ENCODE results near the gene TCTN1. TPM values are rescaled to one million over a fixed set of nuclear protein-coding genes. Genes with fewer than 3 reads are reported as not detected.
A peak's percentile ranks its signal among the peaks of the same experiment; 100 is the strongest.

The TCTN1 gene
- total RNA-seq, 1 experiment from 2014 or later: 11.1 TPM

DNA sequence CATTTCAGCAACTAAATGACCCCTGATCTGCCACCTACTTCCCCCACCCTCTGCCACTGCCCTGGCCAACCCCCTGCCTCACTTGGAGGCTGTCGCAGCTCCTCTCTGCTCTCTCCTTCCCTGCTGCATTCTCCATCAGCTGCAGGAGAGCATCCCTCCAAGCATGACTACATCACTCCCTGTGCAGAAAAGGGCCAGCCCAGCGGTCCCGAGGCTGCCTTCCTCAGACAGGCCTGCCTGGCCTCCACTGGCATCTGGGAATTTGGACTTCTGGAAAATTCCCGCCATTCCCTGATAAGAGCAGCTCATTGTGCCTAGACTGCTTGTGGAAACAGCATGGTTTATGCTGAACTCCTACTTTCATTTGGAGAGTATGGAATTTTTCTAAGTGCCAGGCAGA lies 62.2 kb downstream of the TCTN1 start:
- no peak for DNase-seq
- peak overlapping the region in 1 of 3 experiments; percentile 34; a peak in 1 of 7 replicates for H3K27ac Mint-ChIP-seq
- H3K4me3 Mint-ChIP-seq: no peak overlapping the region
- no peaks in the 10 kb centered on the region for H3K79me2 ChIP-seq (ENCODE audit: insufficient read depth, low read length)
- no peak overlapping the region for H2AK5ac ChIP-seq (ENCODE audit: insufficient read length, low read length)
- no peaks in the 10 kb centered on the region for H3K27me3 ChIP-seq (ENCODE audit: insufficient read depth, low read length)
- no peak overlapping the region for H3K4me2 ChIP-seq (ENCODE audit: insufficient read depth, insufficient read length, low read length)
- no peak overlapping the region for H2AFZ ChIP-seq (ENCODE audit: low read length)
- H3K23ac ChIP-seq (ENCODE audit: insufficient read length, low read depth, low read length): no peak overlapping the region
- no peak overlapping the region for H3K56ac ChIP-seq (ENCODE audit: insufficient read length, low read depth, low read length)
- no peaks in the 10 kb centered on the region for H3K9me3 ChIP-seq (ENCODE audit: control insufficient read depth, low read depth, low read length)
- no peak overlapping the region for H4K8ac ChIP-seq (replicated peaks; ENCODE audit: insufficient read length, low read depth, low read length)
- peaks cover 0 to 4% (median 0%) of the 10 kb centered on the region in 3 experiments; a peak in 2 of 7 replicates for H3K36me3 Mint-ChIP-seq (ENCODE audit: insufficient read depth in 1 of 3, low read depth in 3 of 3)
- H2BK120ac ChIP-seq (ENCODE audit: low read depth, low read length, poor library complexity, severe bottlenecking): no peak overlapping the region
- H3T11ph ChIP-seq (ENCODE audit: low read length): no peak overlapping the region
- no peak overlapping the region for H2BK5ac ChIP-seq (ENCODE audit: insufficient read length, low read length)
- no peaks in the 10 kb centered on the region for H3K23me2 ChIP-seq (ENCODE audit: insufficient read length, low read depth, low read length, poor library complexity, severe bottlenecking)
- H3K14ac ChIP-seq (ENCODE audit: insufficient read depth, low read length): no peak overlapping the region
- no peaks in the 10 kb centered on the region for H4K20me1 ChIP-seq (ENCODE audit: control insufficient read depth, insufficient read depth, insufficient read length)
- H3K9ac ChIP-seq (ENCODE audit: extremely low read depth, insufficient read length, low read length): no peak overlapping the region
- H3K27ac ChIP-seq (ENCODE audit: insufficient read length, low read depth, low read length): no peak overlapping the region
- peaks cover 0 to 3% of the 10 kb centered on the region in 2 experiments; a peak in 2 of 5 replicates for H3K9me3 Mint-ChIP-seq
- no peak overlapping the region for H4K5ac ChIP-seq (ENCODE audit: insufficient read length, low read depth, low read length)
- no peak overlapping the region for H2BK20ac ChIP-seq (ENCODE audit: low read depth, low read length, poor library complexity, severe bottlenecking)
- H2BK12ac ChIP-seq (ENCODE audit: insufficient read length, low read depth, low read length): no peak overlapping the region
- TF ChIP-seq, protein P1, sequence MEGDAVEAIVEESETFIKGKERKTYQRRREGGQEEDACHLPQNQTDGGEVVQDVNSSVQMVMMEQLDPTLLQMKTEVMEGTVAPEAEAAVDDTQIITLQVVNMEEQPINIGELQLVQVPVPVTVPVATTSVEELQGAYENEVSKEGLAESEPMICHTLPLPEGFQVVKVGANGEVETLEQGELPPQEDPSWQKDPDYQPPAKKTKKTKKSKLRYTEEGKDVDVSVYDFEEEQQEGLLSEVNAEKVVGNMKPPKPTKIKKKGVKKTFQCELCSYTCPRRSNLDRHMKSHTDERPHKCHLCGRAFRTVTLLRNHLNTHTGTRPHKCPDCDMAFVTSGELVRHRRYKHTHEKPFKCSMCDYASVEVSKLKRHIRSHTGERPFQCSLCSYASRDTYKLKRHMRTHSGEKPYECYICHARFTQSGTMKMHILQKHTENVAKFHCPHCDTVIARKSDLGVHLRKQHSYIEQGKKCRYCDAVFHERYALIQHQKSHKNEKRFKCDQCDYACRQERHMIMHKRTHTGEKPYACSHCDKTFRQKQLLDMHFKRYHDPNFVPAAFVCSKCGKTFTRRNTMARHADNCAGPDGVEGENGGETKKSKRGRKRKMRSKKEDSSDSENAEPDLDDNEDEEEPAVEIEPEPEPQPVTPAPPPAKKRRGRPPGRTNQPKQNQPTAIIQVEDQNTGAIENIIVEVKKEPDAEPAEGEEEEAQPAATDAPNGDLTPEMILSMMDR (conservative IDR thresholded peaks at IDR 0.05): no peak
- H3K4me1 Mint-ChIP-seq: peaks cover 4 to 5% of the 10 kb centered on the region in 2 experiments
- no peak overlapping the region for H3K18ac ChIP-seq (ENCODE audit: insufficient read length, low read depth, low read length)
- no peak overlapping the region for H2BK15ac ChIP-seq (ENCODE audit: low read depth, low read length)
- WGBS (ENCODE audit: extremely low coverage, insufficient read length, low lambda C conversion rate): no CpG with 5 or more reads among the region's 4 CpGs
- H3K27me3 Mint-ChIP-seq (ENCODE audit: low read depth): no peaks in the 10 kb centered on the region
- H4K91ac ChIP-seq (ENCODE audit: insufficient read length, low read depth, low read length): no peak overlapping the region
- H3K4me1 ChIP-seq (ENCODE audit: insufficient read depth, low read length): no peaks in the 10 kb centered on the region
- no peak overlapping the region for H3K4ac ChIP-seq (ENCODE audit: low read depth, low read length)
- H3K79me1 ChIP-seq (ENCODE audit: insufficient read depth, low read depth, low read length, poor library complexity, severe bottlenecking): no peaks in the 10 kb centered on the region

All from H9 (cell line).